DND-41 (cell line): Measurements from ENCODE around the gene PARVA.

Experiments used
- ATAC-seq: fragments of 200-7000 bp; cut with Tn5 transposase; 3 replicates; pipeline ENCODE4 v1.9.1; 2021; ENCODE audit warnings: low read depth; ENCODE audit not compliant: insufficient read depth
- DNase-seq: peaks from one replicate; pipeline ENCODE4 v3.0.0-alpha.2; 2020
- H2AFZ ChIP-seq: 2 replicates; pipeline ENCODE4 v1.6.0; 2012; ENCODE audit warnings: low read depth, low read length
- H3K27ac ChIP-seq: 2 replicates; pipeline ENCODE4 v1.5.1; 2012; ENCODE audit warnings: low read length, inconsistent platforms
- H3K27me3 ChIP-seq: fragments of 200-600 bp; sonication (generic); 2 replicates; pipeline ENCODE4 v1.6.0; 2012; ENCODE audit warnings: low read length, mild to moderate bottlenecking, inconsistent platforms; ENCODE audit not compliant: insufficient read depth, poor library complexity
- H3K36me3 ChIP-seq: 2 replicates; pipeline ENCODE4 v1.5.1; 2012; ENCODE audit warnings: low read length, inconsistent platforms; ENCODE audit not compliant: insufficient read depth
- H3K4me1 ChIP-seq: 2 replicates; pipeline ENCODE4 v1.5.1; 2012; ENCODE audit warnings: mild to moderate bottlenecking, low read length; ENCODE audit not compliant: insufficient read depth
- H3K4me2 ChIP-seq: 2 replicates; pipeline ENCODE4 v1.6.0; 2012; ENCODE audit warnings: mild to moderate bottlenecking, moderate library complexity, low read length, inconsistent platforms; ENCODE audit not compliant: insufficient read depth
- H3K4me3 ChIP-seq, 2 experiments: fragments of 200-600 bp in 1 of 2; shearing (Covaris generic) in 1 of 2; 2 replicates each; pipeline ENCODE4 v1.5.1; 2012 to 2016; ENCODE audit warnings: inconsistent platforms in 2 of 2, low read length in 2 of 2, mild to moderate bottlenecking in 2 of 2, low read depth in 1 of 2, moderate library complexity in 1 of 2
- H3K79me2 ChIP-seq: 2 replicates; pipeline ENCODE4 v1.6.0; 2012; ENCODE audit warnings: low read length, inconsistent platforms; ENCODE audit not compliant: insufficient read depth
- H3K9ac ChIP-seq: 2 replicates; pipeline ENCODE4 v1.6.0; 2012; ENCODE audit warnings: low read depth, mild to moderate bottlenecking, inconsistent platforms, low read length, moderate library complexity
- H3K9me3 ChIP-seq: 2 replicates; pipeline ENCODE4 v1.5.1; 2012; ENCODE audit warnings: low read length, moderate library complexity, mild to moderate bottlenecking, inconsistent platforms; ENCODE audit not compliant: insufficient read depth, severe bottlenecking
- H4K20me1 ChIP-seq: 2 replicates; pipeline ENCODE4 v1.6.0; 2012; ENCODE audit warnings: low read length; ENCODE audit not compliant: insufficient read depth
- EZH2 ChIP-seq: IDR thresholded peaks from 3 replicates; pipeline ENCODE4 v1.6.1; 2012; ENCODE audit warnings: borderline replicate concordance, low read depth, mild to moderate bottlenecking, moderate library complexity, low read length, inconsistent platforms; ENCODE audit not compliant: severe bottlenecking
- TF ChIP-seq, protein P1 (sequence below): IDR thresholded peaks from 2 replicates; pipeline ENCODE4 v1.5.1; 2012; ENCODE audit warnings: borderline replicate concordance, low read length, moderate library complexity, mild to moderate bottlenecking; ENCODE audit not compliant: poor library complexity, severe bottlenecking; ENCODE audit errors: extremely low read depth

PARVA gene

DNA sequence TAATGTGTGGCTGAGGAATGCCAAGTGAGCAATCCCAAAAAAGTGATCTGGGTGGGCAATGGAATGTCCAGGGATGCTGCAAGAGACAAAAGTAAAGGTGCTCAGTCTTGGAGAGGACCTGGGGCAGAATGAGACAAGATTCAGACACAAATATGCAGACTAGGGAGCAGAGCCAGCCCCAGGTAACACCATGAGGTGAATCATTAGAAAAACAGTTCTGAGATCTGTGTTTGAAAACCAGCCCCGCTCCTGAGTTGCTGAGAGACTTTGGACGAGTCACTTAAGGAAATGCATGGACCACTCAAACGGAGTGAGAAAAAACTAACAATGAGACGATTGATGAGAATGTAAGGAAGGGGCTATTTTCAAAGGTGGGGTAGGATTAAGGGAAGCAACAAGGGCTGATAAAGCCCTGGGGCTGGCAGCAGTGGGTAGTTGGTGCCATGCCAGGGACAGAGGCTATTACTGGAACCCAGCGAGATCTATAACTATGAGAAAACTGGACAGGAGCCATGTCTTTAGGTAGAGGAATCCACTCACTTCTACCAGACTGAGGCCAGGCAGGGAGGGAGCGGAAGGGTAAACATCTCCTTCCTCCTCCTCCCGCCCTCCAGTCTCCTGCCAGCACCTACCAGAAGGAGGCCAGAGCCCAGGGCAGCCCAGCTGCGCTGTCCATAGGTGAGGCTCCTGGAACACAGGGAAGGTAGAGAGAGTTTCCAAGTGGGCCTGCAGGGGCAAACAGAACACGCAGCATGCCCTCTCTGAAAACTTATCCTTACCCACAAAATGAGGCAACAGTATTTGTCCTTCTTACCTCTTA lies 166.4 kb downstream of the PARVA start:
- Histone ChIP-seq H3K27ac (no peak overlapping the region), H3K9ac (no peak overlapping the region), H3K4me1 (no peaks in the 10 kb centered on the region), H3K79me2 (no peaks in the 10 kb centered on the region), H3K4me2 (no peak overlapping the region), H3K27me3 (peaks cover 12% of the 10 kb centered on the region), H4K20me1 (no peaks in the 10 kb centered on the region), H3K9me3 (no peaks in the 10 kb centered on the region), H3K36me3 (no peaks in the 10 kb centered on the region), H2AFZ (no peak overlapping the region), H3K4me3 (no peak overlapping the region)
- TF ChIP-seq, protein P1, sequence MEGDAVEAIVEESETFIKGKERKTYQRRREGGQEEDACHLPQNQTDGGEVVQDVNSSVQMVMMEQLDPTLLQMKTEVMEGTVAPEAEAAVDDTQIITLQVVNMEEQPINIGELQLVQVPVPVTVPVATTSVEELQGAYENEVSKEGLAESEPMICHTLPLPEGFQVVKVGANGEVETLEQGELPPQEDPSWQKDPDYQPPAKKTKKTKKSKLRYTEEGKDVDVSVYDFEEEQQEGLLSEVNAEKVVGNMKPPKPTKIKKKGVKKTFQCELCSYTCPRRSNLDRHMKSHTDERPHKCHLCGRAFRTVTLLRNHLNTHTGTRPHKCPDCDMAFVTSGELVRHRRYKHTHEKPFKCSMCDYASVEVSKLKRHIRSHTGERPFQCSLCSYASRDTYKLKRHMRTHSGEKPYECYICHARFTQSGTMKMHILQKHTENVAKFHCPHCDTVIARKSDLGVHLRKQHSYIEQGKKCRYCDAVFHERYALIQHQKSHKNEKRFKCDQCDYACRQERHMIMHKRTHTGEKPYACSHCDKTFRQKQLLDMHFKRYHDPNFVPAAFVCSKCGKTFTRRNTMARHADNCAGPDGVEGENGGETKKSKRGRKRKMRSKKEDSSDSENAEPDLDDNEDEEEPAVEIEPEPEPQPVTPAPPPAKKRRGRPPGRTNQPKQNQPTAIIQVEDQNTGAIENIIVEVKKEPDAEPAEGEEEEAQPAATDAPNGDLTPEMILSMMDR: no peak
- TF ChIP-seq EZH2: no peak
- ATAC-seq: no peak
- DNase-seq: no peak

DNA sequence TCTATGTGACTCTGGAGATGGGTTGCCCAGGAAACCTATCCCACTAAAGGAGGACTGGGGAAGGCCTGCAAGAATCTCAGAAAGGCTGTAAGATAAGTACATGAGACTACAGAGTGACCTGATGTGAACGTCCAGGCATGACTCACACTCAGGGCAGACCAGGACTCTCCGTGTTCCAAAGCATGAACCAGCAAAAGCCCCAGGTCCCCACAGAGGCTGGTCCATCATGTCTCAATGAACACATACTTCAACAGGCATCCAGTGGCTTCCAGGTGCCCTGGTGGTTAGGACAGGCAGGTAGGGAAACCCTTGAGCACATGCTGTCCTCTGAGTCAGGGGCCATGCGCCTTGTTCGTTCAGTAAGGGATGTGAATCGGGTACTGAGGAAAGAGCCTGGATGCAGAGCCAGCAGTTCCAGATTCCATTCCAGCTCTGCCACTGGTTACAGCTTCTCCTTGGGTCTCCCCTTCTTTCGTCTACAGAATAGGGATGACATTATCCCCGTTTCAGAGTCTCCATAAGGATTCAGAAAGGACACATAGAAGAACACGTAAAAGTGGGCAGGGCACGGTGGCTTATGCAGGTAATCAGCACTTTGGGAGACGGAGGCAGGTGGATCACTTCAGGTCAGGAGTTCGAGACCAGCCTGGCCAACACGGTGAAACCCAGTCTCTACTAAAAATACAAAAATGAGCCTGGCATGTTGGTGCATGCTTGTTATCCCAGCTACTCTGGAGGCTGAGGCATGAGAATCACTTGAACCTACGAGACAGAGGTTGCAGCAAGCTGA lies 167.8 kb downstream of the PARVA start:
- H2AFZ ChIP-seq: no peak overlapping the region
- no peaks in the 10 kb centered on the region for H3K79me2 ChIP-seq
- H3K4me1 ChIP-seq: no peaks in the 10 kb centered on the region
- H3K27ac ChIP-seq: no peak overlapping the region
- no peak overlapping the region for H3K4me3 ChIP-seq
- no peaks in the 10 kb centered on the region for H3K9me3 ChIP-seq
- no peaks in the 10 kb centered on the region for H4K20me1 ChIP-seq
- peaks cover 8% of the 10 kb centered on the region for H3K27me3 ChIP-seq
- DNase-seq: no peak
- H3K36me3 ChIP-seq: no peaks in the 10 kb centered on the region
- H3K9ac ChIP-seq: no peak overlapping the region
- ATAC-seq: no peak
- TF ChIP-seq EZH2: no peak
- TF ChIP-seq, protein P1: no peak
- H3K4me2 ChIP-seq: no peak overlapping the region

DNA sequence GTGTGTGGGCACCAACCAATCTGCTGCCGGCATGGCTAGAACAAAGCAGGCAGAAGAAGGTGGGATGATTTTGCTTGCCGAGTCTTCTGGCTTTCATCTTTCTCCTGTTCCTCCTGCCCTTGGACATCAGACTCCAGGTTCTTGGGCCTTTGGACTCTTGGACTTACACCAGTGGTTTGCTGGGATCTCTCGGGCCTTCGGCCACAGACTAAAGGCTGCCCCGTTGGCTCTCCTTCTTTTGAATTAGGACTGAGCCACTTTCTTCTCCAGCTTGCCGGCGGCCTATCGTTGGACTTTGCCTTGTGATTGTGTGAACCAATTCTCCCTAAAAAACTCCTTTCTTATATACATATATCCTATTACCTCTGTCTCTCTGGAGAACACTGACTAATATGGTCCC lies 168.8 kb downstream of the PARVA start:
- DNase-seq (no peak), ATAC-seq (no peak)
- Histone ChIP-seq H3K4me3 (no peak overlapping the region), H2AFZ (no peak overlapping the region), H3K4me2 (no peak overlapping the region), H3K4me1 (no peaks in the 10 kb centered on the region), H3K36me3 (no peaks in the 10 kb centered on the region), H3K9me3 (no peaks in the 10 kb centered on the region), H3K27me3 (peaks cover 8% of the 10 kb centered on the region), H3K27ac (no peak overlapping the region), H3K79me2 (no peaks in the 10 kb centered on the region), H3K9ac (no peak overlapping the region), H4K20me1 (no peaks in the 10 kb centered on the region)
- no peak for TF ChIP-seq EZH2
- TF ChIP-seq, protein P1: no peak
